ENCODE results near the gene HIPK2. TPM values are rescaled to one million over a fixed set of nuclear protein-coding genes. Genes with fewer than 3 reads are reported as not detected.

HIPK2 gene
- total RNA-seq, 1 donor from 2014 or later = 47.2 TPM

- H3K36me3 Mint-ChIP-seq (ENCODE audit: low read depth, unreplicated experiment) = peaks cover 17% of the 10 kb centered on the region
- H3K4me3 Mint-ChIP-seq (ENCODE audit: unreplicated experiment) = no peak overlapping the region
- no peaks in the 10 kb centered on the region for H3K9me3 Mint-ChIP-seq (ENCODE audit: unreplicated experiment)
- H3K27ac Mint-ChIP-seq (ENCODE audit: unreplicated experiment) = no peak overlapping the region
- TF ChIP-seq CTCF (IDR thresholded peaks at IDR 0.05; ENCODE audit: unreplicated experiment) = no peak
- no peak for DNase-seq (ENCODE audit: low spot score)
- peaks cover 2% of the 10 kb centered on the region for H3K27me3 Mint-ChIP-seq (ENCODE audit: unreplicated experiment)
- peaks cover 10% of the 10 kb centered on the region for H3K4me1 Mint-ChIP-seq (ENCODE audit: unreplicated experiment)
Observed at GRCh38 chr7:139582671-139583155, 195.1 kb downstream of the HIPK2 start.

GRCh38 chr7:139582130-139582650 lies 195.6 kb downstream of the HIPK2 start:
- Mint-ChIP-seq H3K27ac (ENCODE audit: unreplicated experiment) (no peak overlapping the region), H3K9me3 (ENCODE audit: unreplicated experiment) (no peaks in the 10 kb centered on the region), H3K4me1 (ENCODE audit: unreplicated experiment) (peaks cover 10% of the 10 kb centered on the region), H3K4me3 (ENCODE audit: unreplicated experiment) (no peak overlapping the region), H3K27me3 (ENCODE audit: unreplicated experiment) (peaks cover 2% of the 10 kb centered on the region), H3K36me3 (ENCODE audit: low read depth, unreplicated experiment) (peaks cover 17% of the 10 kb centered on the region)
- no peak for TF ChIP-seq CTCF (IDR thresholded peaks at IDR 0.05; ENCODE audit: unreplicated experiment)
- DNase-seq (ENCODE audit: low spot score) = no peak

GRCh38 chr7:139580435-139580834 lies 197.4 kb downstream of the HIPK2 start:
- Mint-ChIP-seq H3K9me3 (ENCODE audit: unreplicated experiment) (no peaks in the 10 kb centered on the region), H3K4me1 (ENCODE audit: unreplicated experiment) (peaks cover 10% of the 10 kb centered on the region), H3K27ac (ENCODE audit: unreplicated experiment) (no peak overlapping the region), H3K27me3 (ENCODE audit: unreplicated experiment) (peaks cover 2% of the 10 kb centered on the region), H3K36me3 (ENCODE audit: low read depth, unreplicated experiment) (peaks cover 22% of the 10 kb centered on the region), H3K4me3 (ENCODE audit: unreplicated experiment) (no peak overlapping the region)
- DNase-seq (ENCODE audit: low spot score) = no peak
- TF ChIP-seq CTCF (IDR thresholded peaks at IDR 0.05; ENCODE audit: unreplicated experiment) = no peak

GRCh38 chr7:139576179-139576973 lies 201.4 kb downstream of the HIPK2 start:
- no peak for DNase-seq (ENCODE audit: low spot score)
- no peak for TF ChIP-seq CTCF (IDR thresholded peaks at IDR 0.05; ENCODE audit: unreplicated experiment)
- Mint-ChIP-seq H3K4me1 (ENCODE audit: unreplicated experiment) (no peaks in the 10 kb centered on the region), H3K27me3 (ENCODE audit: unreplicated experiment) (peaks cover 2% of the 10 kb centered on the region), H3K36me3 (ENCODE audit: low read depth, unreplicated experiment) (peaks cover 18% of the 10 kb centered on the region), H3K9me3 (ENCODE audit: unreplicated experiment) (no peaks in the 10 kb centered on the region), H3K4me3 (ENCODE audit: unreplicated experiment) (no peak overlapping the region), H3K27ac (ENCODE audit: unreplicated experiment) (no peak overlapping the region)

GRCh38 chr7:139575338-139575680 lies 202.5 kb downstream of the HIPK2 start:
- H3K36me3 Mint-ChIP-seq (ENCODE audit: low read depth, unreplicated experiment) = peaks cover 18% of the 10 kb centered on the region
- no peak overlapping the region for H3K27ac Mint-ChIP-seq (ENCODE audit: unreplicated experiment)
- peak overlapping the region; percentile 34 for H3K4me3 Mint-ChIP-seq (ENCODE audit: unreplicated experiment)
- H3K9me3 Mint-ChIP-seq (ENCODE audit: unreplicated experiment) = no peaks in the 10 kb centered on the region
- no peak for DNase-seq (ENCODE audit: low spot score)
- no peak for TF ChIP-seq CTCF (IDR thresholded peaks at IDR 0.05; ENCODE audit: unreplicated experiment)
- no peaks in the 10 kb centered on the region for H3K4me1 Mint-ChIP-seq (ENCODE audit: unreplicated experiment)
- H3K27me3 Mint-ChIP-seq (ENCODE audit: unreplicated experiment) = peaks cover 2% of the 10 kb centered on the region

Data from endothelial cell (in vitro differentiated cells).